GM12873 (cell line): ENCODE data around the gene TMEM63B.

Experiments used
- TF ChIP-seq, protein P1 (sequence below): IDR thresholded peaks from 2 replicates; pipeline ENCODE4 v1.5.1; 2012; ENCODE audit warnings: low read depth, mild to moderate bottlenecking, moderate library complexity, low read length, control low read depth; ENCODE audit not compliant: insufficient read depth; ENCODE audit errors: missing control alignments

TMEM63B gene

DNA sequence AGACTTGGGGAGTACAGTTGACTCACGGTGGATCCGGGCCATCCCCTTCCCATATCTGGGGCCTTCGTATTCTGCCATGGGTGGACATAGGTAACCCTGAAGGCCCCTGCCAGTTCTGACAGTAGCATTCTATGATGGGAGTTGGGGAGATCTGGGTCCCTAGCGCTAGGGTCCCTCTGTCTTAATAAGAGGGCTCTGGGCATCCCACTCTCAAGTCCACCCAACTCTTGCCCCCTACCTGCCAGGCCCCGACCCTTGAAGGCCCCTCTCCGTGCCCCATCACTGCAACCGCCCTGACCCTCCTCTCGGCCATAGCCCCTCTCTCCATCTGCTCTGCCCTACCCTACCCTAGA lies 24.7 kb downstream of the TMEM63B start:
- TF ChIP-seq, protein P1, sequence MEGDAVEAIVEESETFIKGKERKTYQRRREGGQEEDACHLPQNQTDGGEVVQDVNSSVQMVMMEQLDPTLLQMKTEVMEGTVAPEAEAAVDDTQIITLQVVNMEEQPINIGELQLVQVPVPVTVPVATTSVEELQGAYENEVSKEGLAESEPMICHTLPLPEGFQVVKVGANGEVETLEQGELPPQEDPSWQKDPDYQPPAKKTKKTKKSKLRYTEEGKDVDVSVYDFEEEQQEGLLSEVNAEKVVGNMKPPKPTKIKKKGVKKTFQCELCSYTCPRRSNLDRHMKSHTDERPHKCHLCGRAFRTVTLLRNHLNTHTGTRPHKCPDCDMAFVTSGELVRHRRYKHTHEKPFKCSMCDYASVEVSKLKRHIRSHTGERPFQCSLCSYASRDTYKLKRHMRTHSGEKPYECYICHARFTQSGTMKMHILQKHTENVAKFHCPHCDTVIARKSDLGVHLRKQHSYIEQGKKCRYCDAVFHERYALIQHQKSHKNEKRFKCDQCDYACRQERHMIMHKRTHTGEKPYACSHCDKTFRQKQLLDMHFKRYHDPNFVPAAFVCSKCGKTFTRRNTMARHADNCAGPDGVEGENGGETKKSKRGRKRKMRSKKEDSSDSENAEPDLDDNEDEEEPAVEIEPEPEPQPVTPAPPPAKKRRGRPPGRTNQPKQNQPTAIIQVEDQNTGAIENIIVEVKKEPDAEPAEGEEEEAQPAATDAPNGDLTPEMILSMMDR, result no peak

DNA sequence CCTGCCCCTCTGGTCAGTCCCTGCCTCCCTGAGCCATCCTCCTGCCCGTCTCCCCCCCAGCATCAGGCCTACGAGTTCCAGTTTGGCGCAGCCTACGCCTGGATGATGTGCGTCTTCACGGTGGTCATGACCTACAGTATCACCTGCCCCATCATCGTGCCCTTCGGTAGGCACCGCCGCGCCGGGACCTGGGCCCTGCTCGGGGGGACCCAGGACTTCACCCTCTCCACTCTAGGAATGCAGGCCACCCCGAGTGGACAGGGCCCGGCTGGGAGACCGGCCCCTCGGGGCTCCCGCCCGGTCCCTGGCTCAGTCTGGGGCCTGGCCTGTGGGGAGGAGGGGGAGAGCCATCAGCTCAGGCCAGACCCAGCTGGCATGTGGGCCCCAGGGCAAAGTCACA lies 25.2 kb downstream of the TMEM63B start:
- TF ChIP-seq, protein P1, result no peak

DNA sequence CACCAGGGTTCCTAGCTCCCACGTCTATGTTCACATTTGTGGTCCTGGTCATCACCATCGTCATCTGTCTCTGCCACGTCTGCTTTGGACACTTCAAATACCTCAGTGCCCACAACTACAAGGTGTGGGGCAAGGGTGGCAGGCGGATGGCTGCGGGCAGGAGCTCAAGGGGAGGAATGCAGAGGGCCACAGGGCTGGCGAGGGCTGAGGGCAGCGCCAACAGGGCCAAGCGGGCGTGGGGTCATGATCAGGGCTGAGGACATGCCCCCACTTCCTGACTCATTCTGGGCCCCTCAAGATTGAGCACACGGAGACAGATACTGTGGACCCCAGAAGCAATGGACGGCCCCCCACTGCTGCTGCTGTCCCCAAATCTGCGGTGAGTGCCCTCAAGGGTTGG lies 26.7 kb downstream of the TMEM63B start:
- TF ChIP-seq, protein P1, result no peak

DNA sequence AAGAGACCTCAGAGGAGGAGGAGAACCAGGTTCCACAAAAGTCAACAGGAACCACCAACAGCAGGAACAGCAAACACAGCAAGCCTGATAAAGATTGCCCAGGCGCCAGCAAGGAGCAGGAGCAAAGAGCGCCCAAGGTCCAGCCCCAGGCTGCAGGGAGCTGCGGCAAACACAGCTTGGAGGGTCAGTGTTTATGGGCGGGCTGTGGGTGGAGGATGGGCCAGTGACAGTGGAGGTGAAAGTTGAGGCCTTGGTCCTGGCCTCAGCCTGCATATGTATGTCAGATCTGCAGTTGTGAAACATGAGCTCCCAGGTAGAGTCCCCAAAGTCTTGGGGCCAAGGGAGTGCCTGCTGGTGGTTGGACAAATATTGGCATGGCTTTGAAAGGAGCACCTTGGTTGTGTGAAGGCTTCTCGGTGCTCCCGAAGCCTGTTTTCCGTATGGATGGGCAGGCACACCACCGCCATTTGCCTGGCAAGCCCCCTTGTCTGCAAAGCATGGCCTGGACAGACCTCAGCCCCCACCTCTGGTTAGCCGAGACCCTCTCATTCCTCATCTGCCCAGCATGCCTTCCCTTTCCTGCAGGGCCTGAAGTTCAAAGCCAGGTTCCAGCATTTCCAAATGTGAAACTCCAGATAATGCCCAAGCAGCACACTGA lies 29.3 kb downstream of the TMEM63B start:
- TF ChIP-seq, protein P1, result no peak

DNA sequence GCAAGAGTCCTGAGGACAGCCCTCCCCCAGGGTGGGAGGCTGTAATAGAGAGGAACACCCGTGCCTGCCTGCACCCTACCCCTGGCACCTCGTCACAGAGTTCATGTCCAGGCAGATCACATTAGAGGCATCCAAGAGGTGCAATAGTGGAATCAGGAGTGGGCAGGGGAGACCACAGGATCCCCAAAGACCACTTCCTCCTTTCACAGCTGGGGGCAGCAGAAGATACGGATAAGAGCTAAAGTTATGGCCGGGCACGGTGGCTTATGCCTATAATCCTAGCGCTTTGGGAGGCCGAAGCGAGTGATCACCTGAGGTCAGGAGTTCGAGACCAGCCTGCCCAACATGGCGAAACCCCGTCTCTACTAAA lies 29.8 kb downstream of the TMEM63B start:
- TF ChIP-seq, protein P1, result no peak

DNA sequence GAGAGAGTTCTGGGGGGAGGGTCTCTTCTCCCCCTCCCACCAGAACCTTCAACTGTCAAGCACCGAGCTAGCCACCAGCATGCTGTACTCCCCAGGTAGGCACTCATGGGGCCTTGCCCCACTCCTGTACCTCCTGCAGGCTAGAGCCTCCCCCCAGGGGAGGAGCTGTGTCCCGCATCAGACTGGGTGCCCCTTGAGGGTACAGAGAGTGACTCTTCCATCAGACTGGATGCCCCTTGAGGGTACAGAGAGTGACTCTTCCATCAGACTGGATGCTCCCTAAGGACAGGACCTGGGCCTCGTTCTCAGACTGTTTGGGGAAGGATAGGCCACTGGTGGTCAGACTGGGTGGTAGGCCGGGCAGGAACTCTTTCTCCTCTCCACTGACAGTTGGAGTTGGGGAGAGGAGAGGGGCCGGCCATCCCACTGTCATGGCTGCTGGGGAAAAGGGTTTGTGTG lies 31.4 kb downstream of the TMEM63B start, which contains the start of gene CAPN11:
CAPN11 (plus strand) TSS at position 51 of the 459 bp plus-strand sequence; CDS start at position 80, 29 bp downstream.
- TF ChIP-seq, protein P1, result no peak

DNA sequence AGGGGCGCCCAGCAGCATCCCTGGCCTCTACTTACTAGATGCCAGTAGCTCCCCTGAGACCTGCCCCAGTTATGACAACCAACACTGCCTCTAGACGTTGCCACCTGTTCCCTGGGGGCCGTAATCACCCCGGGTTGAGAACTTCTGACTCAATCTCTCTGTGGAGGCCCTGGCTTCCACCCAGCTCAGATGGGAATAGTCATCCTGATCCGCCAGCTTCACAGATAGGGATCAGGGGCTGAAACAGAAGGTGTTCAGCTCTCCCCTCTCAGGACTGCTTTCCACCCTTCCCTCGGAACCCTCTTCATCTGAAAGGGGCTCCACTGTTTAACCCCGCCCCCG lies 34.6 kb downstream of the TMEM63B start:
- TF ChIP-seq, protein P1, result no peak
